Vagina (tissue), 2 donors: ENCODE measurements around the gene RFX6.

Experiments used
- CTCF ChIP-seq, 3 experiments: fragments of 450-650 bp in 2 of 3; fragments of 200-600 bp in 1 of 3; sonication (generic) in 1 of 3; IDR thresholded peaks; one replicate each; pipeline ENCODE4 v1.5.1; 2017 to 2019; ENCODE audit warnings: antibody characterized with exemption in 3 of 3, mild to moderate bottlenecking in 2 of 3, moderate library complexity in 2 of 3
- POLR2A ChIP-seq, 2 donors: fragments of 450-650 bp; IDR thresholded peaks; one replicate each; pipeline ENCODE4 v1.6.1; 2017; ENCODE audit warnings: antibody characterized with exemption in 2 of 2, mild to moderate bottlenecking in 2 of 2, moderate library complexity in 2 of 2

GRCh38 chr6:116884530-116884929 is 7.5 kb downstream of the RFX6 start:
- no peak for TF ChIP-seq CTCF (IDR thresholded peaks at IDR 0.05)
- TF ChIP-seq POLR2A (IDR thresholded peaks at IDR 0.05) = no peak
